AML-193 (cell line): ENCODE results near the gene SLC10A6.
"Not testable (repeated sequence)": the region's sequence is repeated elsewhere in the genome, so short reads cannot be mapped to it uniquely, and the experiment has no call there.

Source experiments
- DNase-seq, 2 experiments: peaks; one replicate each; lab custom pipeline; 2025; lab: John Stamatoyannopoulos, UW

The SLC10A6 gene, protein sequence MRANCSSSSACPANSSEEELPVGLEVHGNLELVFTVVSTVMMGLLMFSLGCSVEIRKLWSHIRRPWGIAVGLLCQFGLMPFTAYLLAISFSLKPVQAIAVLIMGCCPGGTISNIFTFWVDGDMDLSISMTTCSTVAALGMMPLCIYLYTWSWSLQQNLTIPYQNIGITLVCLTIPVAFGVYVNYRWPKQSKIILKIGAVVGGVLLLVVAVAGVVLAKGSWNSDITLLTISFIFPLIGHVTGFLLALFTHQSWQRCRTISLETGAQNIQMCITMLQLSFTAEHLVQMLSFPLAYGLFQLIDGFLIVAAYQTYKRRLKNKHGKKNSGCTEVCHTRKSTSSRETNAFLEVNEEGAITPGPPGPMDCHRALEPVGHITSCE

DNA sequence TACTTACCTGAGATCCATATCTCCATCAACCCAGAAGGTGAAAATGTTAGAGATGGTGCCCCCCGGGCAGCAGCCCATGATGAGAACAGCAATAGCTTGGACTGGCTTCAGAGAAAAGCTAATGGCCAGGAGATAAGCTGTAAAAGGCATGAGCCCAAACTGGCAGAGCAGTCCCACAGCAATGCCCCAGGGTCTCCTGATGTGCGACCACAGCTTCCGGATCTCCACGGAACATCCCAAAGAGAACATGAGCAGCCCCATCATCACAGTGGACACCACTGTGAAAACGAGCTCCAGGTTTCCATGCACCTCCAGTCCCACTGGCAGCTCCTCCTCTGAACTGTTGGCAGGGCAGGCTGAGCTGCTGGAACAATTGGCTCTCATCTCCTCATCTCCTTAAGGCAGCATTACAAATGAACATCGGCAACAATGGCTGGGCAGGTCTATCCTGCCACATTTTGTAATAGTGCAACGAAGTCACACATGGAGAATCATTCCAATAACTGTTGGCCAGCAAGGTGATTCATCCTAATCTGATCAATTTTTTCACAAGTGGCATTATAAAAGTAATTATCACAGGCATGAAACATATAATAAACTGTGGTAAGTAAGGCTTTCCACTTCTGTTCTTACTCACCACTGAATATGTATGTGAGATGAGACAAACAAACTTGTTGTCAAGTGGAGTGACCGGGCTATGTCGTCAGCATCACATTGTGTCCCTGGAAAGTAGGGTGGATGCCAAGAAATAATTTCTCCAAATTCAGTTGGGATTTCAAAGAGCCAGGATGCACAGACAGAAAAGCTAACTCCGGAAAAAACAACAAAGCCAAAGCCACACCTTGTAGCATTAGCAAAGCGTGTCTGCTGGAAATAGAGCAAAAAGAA is at the start of gene SLC10A6:
TSS of gene SLC10A6 (minus strand) at position 653 of the 888 bp plus-strand sequence. CDS start at position 384, 269 bp downstream.
- no peak for DNase-seq

GRCh38 chr4:86898562-86898961 is 49.4 kb upstream of the SLC10A6 start:
- DNase-seq = peak in 1 of 2 experiments; percentile 2

- no peak for DNase-seq
Observed at GRCh38 chr4:86896596-86896995, 47.4 kb upstream of the SLC10A6 start.

GRCh38 chr4:86895692-86896488 is 46.7 kb upstream of the SLC10A6 start:
- peak; percentile 71 to 78 for DNase-seq

GRCh38 chr4:86894455-86894854 is 45.3 kb upstream of the SLC10A6 start:
- DNase-seq = no peak

DNA sequence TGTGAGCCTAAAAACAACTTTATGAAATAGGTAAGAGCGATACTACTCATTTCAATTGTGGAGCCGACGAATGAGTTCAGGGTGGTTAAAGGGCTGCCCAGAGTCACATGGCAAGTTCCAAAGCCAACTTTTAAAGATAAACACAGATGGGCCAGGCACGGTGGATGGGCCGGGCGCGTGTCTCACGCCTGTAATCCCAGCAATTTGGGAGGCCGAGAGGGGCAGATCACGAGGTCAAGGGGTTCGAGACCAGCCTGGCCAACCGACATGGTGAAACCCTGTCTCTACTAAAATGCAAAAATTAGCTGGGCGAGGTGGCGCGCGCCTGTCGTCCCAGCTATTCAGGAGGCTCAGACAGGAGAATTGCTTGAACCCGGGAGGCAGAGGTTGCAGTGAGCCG is 44.0 kb upstream of the SLC10A6 start:
- no peak for DNase-seq

DNA sequence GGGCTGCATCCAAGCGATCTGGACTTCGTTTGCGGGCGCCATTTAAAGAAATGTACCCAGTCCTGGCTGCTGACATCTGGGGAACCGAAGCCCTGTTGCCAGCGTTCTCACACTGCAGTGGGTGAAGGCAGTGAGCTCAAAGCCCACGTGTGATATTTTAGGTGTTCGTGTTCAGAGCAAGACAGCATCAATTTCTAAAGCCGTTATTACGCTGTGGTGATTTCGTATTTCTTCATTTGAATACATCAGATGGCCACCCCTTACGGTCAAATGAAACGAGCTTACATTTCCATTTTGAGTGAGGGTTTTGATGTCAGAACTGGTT is 43.4 kb upstream of the SLC10A6 start:
- no peak for DNase-seq

DNA sequence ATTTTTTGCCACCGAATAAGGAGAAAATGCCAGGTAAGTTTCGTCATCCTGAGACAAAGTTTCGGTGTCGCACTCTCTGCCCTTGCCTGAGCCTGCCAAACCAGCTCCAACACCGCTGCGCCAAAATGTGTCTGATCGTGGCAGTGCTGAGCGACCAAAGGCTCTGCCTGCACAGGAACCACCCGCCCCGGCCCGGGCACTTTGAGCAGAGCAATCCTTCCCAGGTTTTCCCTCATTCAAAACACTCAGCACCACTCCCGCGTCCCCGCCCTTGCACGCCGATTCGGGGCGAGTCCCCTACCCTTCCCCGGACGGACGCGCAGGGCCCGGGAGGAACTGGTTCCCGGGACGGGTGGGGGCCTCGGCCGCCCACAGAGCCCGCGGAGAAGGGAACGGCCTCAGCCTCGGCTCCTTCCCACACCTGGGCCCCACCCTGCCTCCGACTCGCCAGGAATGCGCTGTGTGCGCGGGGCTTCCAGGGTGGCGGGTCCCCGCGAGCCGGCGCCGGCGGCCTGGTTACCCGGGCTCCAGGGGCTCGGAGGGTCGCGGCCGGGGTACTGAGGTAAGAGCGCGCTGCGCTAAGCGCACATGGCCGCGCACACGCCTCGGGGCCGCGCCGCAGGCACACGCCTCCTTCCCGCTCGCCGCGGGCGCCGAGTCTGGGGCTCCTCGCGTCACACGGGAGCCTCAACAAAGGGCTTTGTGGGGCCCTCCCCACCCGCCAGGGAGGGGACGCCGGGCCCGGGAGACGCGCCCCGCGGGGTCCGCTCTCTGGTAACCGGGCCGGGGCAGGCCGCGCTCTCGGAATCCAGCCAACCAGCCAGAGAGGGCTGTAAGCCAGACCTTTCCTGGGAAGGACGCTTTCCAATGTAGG is 42.8 kb upstream of the SLC10A6 start, which contains the start of gene C4orf36:
TSS of gene C4orf36 (minus strand) at position 661 of the 874 bp plus-strand sequence. CDS start 902 bp downstream, outside the sequence.
- DNase-seq = peak; percentile 47 to 65

GRCh38 chr4:86890790-86891189 is 41.6 kb upstream of the SLC10A6 start:
- DNase-seq = no peak

DNA sequence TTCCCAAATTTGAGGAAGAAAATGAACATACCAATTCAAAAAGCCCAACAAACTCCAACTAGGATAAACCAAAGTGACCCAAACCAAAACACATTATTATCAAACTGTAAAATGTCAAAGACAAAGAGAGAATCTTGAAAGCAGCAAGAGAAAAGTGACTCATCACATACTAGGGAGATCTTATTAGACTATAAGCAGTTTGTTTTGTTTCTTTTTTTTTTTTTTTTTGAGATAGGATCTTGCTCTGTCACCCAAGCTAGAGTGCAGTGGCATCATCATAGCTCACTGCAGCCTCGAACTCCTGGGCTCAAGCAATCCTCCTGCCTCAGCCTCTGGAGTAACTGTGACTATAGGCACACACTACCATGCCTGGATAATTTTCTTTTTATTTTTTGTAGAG is 30.5 kb upstream of the SLC10A6 start:
- DNase-seq = no peak

DNA sequence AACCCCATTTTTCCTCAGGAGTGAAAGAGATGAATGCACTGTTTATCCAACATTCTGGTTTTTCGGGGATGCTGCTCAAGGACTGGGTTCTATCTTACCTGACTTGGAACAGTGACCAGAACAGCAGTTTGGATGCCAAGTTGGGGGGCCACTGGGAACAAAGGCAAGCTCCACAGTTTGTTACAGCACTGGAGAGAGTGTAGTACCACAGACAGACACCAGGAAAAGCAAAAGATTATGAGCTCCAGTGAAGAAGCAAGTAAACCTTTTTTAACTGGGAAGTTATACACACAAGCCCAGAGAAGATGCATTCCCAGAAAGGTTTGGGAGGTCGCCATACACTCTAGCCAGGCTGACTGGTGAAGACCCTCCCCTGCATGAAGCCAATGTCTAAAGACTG is 29.5 kb upstream of the SLC10A6 start:
- no peak for DNase-seq

GRCh38 chr4:86876894-86877685 is 27.9 kb upstream of the SLC10A6 start:
- no peak for DNase-seq

DNA sequence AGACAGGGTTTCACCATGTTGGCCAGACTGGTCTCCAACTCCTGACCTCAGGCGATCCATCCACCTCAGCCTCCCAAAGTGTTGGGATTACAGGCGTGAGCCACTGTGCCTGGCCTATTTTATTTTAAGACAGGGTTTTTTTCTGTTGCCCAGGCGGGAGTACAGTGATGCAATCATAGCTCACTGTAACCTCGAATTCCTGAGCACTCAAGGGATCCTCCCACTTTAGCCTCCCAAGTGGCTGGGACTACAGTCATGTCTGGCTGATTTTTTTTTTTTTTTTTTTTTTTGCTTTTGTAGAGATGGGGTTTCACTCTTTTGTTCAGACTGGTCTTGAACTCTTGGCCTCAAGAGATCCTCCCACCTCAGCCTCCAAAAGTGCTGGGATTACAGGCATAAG is 26.3 kb upstream of the SLC10A6 start:
- DNase-seq = not testable (repeated sequence)

DNA sequence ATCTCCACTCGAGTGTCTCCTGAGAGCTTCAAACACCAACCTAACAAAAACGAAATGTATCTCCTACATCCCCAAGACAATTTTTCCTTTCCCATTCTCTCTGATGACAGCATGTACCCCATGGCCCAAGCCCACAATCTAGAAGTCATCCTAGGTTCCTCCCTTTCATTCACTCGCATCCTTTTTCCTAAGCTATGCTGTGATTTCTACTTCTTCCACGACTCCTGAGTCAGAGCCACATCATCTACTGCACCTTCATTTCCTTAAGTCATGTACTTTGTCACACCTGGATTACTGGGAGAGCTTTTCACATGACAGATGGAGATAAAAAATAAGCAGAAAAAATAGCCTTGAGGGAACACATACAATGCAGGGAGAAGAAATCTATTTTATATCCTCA is 23.0 kb upstream of the SLC10A6 start:
- no peak for DNase-seq

GRCh38 chr4:86870442-86871069 is 21.4 kb upstream of the SLC10A6 start:
- DNase-seq = no peak

DNA sequence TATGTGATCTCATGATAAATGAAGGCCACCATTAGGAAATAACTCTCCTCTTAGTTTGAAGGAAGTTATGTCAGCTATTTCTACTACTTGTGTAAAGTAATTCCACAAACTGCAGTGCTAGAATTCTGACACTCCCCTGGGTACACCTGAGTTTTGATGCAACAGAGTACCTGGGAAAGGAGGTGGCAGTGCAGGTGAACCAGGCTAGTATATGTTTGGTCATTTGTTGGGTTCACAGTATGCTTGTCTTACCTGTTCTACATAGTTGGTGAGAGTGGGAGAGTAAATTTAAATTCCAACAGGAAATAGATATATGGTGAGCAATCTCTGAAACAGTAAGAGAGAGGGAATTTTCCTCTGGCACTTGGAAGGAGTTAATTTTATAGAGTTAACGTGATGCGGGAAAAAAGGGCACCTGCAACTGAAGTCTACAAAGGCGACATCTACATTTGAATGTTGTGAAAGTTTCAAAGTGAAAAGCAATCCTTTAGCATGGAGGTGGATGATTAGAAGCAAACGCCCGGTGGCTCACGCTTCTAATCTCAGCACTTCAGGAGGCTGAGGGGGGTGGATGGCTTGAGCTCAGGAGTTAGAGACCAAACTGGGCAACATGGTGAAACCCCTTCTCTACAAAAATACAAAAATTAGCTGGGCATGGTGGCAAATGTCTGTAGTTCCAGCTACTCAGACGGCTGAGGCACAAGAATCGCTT is 8.3 kb upstream of the SLC10A6 start:
- no peak for DNase-seq

DNA sequence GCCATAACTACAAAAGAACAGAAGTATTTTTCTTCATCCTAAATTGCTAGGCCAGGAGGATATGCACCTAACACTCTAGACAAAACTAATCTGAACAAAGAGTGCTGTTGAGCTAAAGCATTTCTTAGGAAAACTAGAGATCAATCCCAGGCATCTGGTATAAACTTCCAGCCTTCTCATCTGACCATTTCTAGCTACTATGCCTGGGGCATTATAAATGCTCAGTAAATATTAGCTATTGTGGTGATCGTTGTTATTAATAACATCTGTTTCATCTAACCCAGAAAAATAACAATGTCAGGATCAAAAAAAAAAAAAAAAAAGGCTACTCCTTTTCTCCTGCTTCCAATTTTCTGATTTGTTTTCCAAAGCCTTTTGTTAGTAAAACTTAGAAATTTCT is 7.7 kb upstream of the SLC10A6 start:
- no peak for DNase-seq

- DNase-seq = no peak
Observed at GRCh38 chr4:86855572-86855971, 6.4 kb upstream of the SLC10A6 start.

- no peak for DNase-seq
Observed at GRCh38 chr4:86853209-86853608, 4.0 kb upstream of the SLC10A6 start.
